C1 segment of cervical spinal cord (tissue), 14 donors: Measurements from ENCODE around the gene RPS6KA2.
"Not testable (repeated sequence)": the region's sequence is repeated elsewhere in the genome, so short reads cannot be mapped to it uniquely, and the experiment has no call there.

Experiments
- DNase-seq, 14 donors: peaks; one replicate each; lab custom pipeline; 2025; lab: John Stamatoyannopoulos, UW

Gene RPS6KA2

GRCh38 chr6:166381733-166382499, 245.1 kb downstream of the RPS6KA2 start:
- peak in 12 of 14 donors; percentile 28 to 68 (median 50) for DNase-seq

GRCh38 chr6:166381381-166381732, 245.7 kb downstream of the RPS6KA2 start:
- no peak for DNase-seq

- DNase-seq, result no peak
Measured at GRCh38 chr6:166379800-166380199, 247.3 kb downstream of the RPS6KA2 start.

GRCh38 chr6:166379103-166379586, 247.9 kb downstream of the RPS6KA2 start:
- no peak for DNase-seq

GRCh38 chr6:166377721-166378120, 249.3 kb downstream of the RPS6KA2 start:
- DNase-seq, result no peak

GRCh38 chr6:166375013-166375412, 252.0 kb downstream of the RPS6KA2 start:
- DNase-seq, result no peak

GRCh38 chr6:166370489-166370888, 256.6 kb downstream of the RPS6KA2 start:
- no peak for DNase-seq

GRCh38 chr6:166369782-166370181, 257.3 kb downstream of the RPS6KA2 start:
- no peak for DNase-seq

GRCh38 chr6:166366921-166367320, 260.1 kb downstream of the RPS6KA2 start:
- no peak for DNase-seq

- no peak for DNase-seq
Measured at GRCh38 chr6:166365806-166366205, 261.2 kb downstream of the RPS6KA2 start.

- DNase-seq, result no peak
Measured at GRCh38 chr6:166365221-166365620, 261.8 kb downstream of the RPS6KA2 start.

GRCh38 chr6:166364456-166364855, 262.6 kb downstream of the RPS6KA2 start:
- peak in 2 of 14 donors; percentile 10 to 27 for DNase-seq

- not testable (repeated sequence) for DNase-seq
Measured at GRCh38 chr6:166362427-166362826, 264.6 kb downstream of the RPS6KA2 start.

GRCh38 chr6:166361077-166361429, 266.0 kb downstream of the RPS6KA2 start:
- no peak for DNase-seq

- no peak for DNase-seq
Measured at GRCh38 chr6:166360243-166361076, 266.6 kb downstream of the RPS6KA2 start.
